GM12878 (cell line): ENCODE data around the gene DGKB.

Experiments used
- ATF2 ChIP-seq: IDR thresholded peaks from 2 replicates; pipeline ENCODE4 v1.6.1; 2012; ENCODE audit warnings: low read length, inconsistent platforms
- BRCA1 ChIP-seq: IDR thresholded peaks from 2 replicates; pipeline ENCODE4 v1.6.1; 2011; ENCODE audit warnings: low read depth, low read length, improper control_type of control experiment
- EP300 ChIP-seq, 2 experiments: fragments of 150-350 bp in 1 of 2; IDR thresholded peaks; 2 replicates each; pipeline ENCODE4 v1.6.1; 2011 to 2012; ENCODE audit warnings: low read depth in 2 of 2, low read length in 2 of 2, borderline replicate concordance in 1 of 2, improper control_type of control experiment in 1 of 2, inconsistent platforms in 1 of 2; ENCODE audit not compliant: control insufficient read depth in 1 of 2
- EZH2 ChIP-seq: IDR thresholded peaks from 2 replicates; pipeline ENCODE4 v1.6.1; 2012; ENCODE audit warnings: low read depth, mild to moderate bottlenecking, control low read depth, inconsistent platforms, low read length, borderline replicate concordance; ENCODE audit not compliant: control insufficient read depth
- MAX ChIP-seq: IDR thresholded peaks from 2 replicates; pipeline ENCODE4 v1.6.1; 2012; ENCODE audit warnings: low read depth, low read length, improper control_type of control experiment
- MLLT1 ChIP-seq: fragments of 450-650 bp; IDR thresholded peaks from 2 replicates; pipeline ENCODE4 v1.6.1; 2016; ENCODE audit warnings: mild to moderate bottlenecking
- MXI1 ChIP-seq: fragments of 150-350 bp; IDR thresholded peaks from 2 replicates; pipeline ENCODE4 v1.6.1; 2011; ENCODE audit warnings: low read depth, mild to moderate bottlenecking, inconsistent platforms, low read length, improper control_type of control experiment
- ZNF384 ChIP-seq: IDR thresholded peaks from 2 replicates; pipeline ENCODE4 v1.6.1; 2012; ENCODE audit warnings: low read depth, mild to moderate bottlenecking, low read length, improper control_type of control experiment, borderline replicate concordance
- ZNF592 ChIP-seq: fragments of 450-650 bp; IDR thresholded peaks from 2 replicates; pipeline ENCODE4 v1.6.1; 2017; ENCODE audit warnings: mild to moderate bottlenecking, moderate library complexity
- TF ChIP-seq, protein P1 (sequence below): fragments of 450-650 bp; IDR thresholded peaks from 2 replicates; pipeline ENCODE4 v1.6.1; 2014; ENCODE audit warnings: mild to moderate bottlenecking
- TF ChIP-seq, protein P2 (sequence below): fragments of 150-350 bp; IDR thresholded peaks from 2 replicates; pipeline ENCODE4 v1.6.1; 2016; ENCODE audit warnings: low read depth, low read length
- TF ChIP-seq, protein P3 (sequence below), 3 experiments: IDR thresholded peaks in 2 of 3; conservative IDR thresholded peaks in 1 of 3; 2 replicates each; pipeline ENCODE4 v1.5.1; 2011; ENCODE audit warnings: low read depth in 3 of 3, low read length in 3 of 3, mild to moderate bottlenecking in 3 of 3, control low read depth in 2 of 3, moderate library complexity in 2 of 3, inconsistent platforms in 1 of 3, mixed read lengths in 1 of 3; ENCODE audit not compliant: control insufficient read depth in 2 of 3, insufficient read depth in 1 of 3; ENCODE audit errors: extremely low read depth in 1 of 3

DNA sequence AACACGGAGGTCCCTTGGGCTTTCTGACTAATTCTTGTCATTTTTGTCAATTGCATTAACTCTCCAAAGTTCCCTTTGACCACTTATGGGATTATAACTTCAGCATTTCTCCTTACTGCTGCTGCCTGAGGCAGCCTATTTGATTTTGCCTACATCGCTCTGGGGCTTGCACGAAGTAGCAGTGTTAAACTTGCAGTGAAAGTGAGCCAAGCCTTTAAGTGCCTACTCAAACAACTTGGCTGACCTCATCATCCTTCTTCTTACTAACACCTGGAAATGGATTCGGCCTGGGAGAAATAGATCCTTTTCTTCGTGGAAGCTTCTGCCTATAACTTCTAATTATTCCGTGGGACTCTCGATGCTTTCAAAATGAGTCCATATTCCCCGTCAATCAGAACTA lies 76.6 kb downstream of the DGKB start:
- TF ChIP-seq, protein P1, sequence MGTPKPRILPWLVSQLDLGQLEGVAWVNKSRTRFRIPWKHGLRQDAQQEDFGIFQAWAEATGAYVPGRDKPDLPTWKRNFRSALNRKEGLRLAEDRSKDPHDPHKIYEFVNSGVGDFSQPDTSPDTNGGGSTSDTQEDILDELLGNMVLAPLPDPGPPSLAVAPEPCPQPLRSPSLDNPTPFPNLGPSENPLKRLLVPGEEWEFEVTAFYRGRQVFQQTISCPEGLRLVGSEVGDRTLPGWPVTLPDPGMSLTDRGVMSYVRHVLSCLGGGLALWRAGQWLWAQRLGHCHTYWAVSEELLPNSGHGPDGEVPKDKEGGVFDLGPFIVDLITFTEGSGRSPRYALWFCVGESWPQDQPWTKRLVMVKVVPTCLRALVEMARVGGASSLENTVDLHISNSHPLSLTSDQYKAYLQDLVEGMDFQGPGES: no peak
- TF ChIP-seq, protein P2, sequence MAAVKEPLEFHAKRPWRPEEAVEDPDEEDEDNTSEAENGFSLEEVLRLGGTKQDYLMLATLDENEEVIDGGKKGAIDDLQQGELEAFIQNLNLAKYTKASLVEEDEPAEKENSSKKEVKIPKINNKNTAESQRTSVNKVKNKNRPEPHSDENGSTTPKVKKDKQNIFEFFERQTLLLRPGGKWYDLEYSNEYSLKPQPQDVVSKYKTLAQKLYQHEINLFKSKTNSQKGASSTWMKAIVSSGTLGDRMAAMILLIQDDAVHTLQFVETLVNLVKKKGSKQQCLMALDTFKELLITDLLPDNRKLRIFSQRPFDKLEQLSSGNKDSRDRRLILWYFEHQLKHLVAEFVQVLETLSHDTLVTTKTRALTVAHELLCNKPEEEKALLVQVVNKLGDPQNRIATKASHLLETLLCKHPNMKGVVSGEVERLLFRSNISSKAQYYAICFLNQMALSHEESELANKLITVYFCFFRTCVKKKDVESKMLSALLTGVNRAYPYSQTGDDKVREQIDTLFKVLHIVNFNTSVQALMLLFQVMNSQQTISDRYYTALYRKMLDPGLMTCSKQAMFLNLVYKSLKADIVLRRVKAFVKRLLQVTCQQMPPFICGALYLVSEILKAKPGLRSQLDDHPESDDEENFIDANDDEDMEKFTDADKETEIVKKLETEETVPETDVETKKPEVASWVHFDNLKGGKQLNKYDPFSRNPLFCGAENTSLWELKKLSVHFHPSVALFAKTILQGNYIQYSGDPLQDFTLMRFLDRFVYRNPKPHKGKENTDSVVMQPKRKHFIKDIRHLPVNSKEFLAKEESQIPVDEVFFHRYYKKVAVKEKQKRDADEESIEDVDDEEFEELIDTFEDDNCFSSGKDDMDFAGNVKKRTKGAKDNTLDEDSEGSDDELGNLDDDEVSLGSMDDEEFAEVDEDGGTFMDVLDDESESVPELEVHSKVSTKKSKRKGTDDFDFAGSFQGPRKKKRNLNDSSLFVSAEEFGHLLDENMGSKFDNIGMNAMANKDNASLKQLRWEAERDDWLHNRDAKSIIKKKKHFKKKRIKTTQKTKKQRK: no peak
- TF ChIP-seq, protein P3, sequence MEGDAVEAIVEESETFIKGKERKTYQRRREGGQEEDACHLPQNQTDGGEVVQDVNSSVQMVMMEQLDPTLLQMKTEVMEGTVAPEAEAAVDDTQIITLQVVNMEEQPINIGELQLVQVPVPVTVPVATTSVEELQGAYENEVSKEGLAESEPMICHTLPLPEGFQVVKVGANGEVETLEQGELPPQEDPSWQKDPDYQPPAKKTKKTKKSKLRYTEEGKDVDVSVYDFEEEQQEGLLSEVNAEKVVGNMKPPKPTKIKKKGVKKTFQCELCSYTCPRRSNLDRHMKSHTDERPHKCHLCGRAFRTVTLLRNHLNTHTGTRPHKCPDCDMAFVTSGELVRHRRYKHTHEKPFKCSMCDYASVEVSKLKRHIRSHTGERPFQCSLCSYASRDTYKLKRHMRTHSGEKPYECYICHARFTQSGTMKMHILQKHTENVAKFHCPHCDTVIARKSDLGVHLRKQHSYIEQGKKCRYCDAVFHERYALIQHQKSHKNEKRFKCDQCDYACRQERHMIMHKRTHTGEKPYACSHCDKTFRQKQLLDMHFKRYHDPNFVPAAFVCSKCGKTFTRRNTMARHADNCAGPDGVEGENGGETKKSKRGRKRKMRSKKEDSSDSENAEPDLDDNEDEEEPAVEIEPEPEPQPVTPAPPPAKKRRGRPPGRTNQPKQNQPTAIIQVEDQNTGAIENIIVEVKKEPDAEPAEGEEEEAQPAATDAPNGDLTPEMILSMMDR (IDR thresholded peaks at IDR 0.05 in 2 of 3, conservative IDR thresholded peaks at IDR 0.05 in 1 of 3; ENCODE audit: control insufficient read depth in 2 of 3, extremely low read depth in 1 of 3, insufficient read depth in 1 of 3, low read depth in 3 of 3, low read length in 3 of 3): no peak
- TF ChIP-seq EP300 (IDR thresholded peaks at IDR 0.05; ENCODE audit: borderline replicate concordance in 1 of 2, control insufficient read depth in 1 of 2, low read depth in 2 of 2, low read length in 2 of 2): no peak
- TF ChIP-seq ATF2: no peak
- TF ChIP-seq MAX: no peak
- TF ChIP-seq MLLT1: no peak
- TF ChIP-seq MXI1: no peak
- TF ChIP-seq ZNF384: no peak
- TF ChIP-seq BRCA1: no peak
- TF ChIP-seq EZH2: no peak
- TF ChIP-seq ZNF592: no peak
